Measurements from ENCODE around the gene CALY.

DNA sequence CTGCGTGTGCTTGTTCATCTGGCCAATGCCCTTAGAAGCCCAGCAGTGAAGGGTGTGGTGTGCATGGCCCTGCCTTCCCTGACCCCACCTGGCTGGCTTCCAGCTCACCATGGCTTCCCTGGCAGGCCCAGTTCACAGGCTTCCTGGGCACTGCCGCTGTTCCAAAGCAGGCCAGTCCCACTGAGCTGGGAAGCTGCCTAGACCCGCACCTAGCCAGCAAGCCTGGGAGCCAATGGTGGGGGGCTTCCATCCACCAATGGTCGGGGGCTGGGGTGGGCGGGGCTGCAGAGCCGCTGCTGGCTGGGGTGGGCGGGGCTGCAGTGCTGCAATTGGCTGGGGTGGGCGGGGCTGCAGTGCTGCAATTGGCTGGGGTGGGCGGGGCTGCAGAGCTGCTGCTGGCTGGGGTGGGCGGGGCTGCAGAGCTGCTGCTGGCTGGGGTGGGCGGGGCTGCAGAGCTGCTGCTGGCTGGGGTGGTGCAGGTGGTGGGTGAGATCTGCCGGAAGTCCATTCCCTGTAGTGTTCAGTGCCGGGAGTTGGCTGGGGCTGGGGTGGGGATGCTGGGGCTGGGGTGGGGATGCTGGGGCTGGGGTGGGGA lies 12.4 kb downstream of the CALY start:
- TF ChIP-seq, protein P1, sequence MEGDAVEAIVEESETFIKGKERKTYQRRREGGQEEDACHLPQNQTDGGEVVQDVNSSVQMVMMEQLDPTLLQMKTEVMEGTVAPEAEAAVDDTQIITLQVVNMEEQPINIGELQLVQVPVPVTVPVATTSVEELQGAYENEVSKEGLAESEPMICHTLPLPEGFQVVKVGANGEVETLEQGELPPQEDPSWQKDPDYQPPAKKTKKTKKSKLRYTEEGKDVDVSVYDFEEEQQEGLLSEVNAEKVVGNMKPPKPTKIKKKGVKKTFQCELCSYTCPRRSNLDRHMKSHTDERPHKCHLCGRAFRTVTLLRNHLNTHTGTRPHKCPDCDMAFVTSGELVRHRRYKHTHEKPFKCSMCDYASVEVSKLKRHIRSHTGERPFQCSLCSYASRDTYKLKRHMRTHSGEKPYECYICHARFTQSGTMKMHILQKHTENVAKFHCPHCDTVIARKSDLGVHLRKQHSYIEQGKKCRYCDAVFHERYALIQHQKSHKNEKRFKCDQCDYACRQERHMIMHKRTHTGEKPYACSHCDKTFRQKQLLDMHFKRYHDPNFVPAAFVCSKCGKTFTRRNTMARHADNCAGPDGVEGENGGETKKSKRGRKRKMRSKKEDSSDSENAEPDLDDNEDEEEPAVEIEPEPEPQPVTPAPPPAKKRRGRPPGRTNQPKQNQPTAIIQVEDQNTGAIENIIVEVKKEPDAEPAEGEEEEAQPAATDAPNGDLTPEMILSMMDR (IDR thresholded peaks at IDR 0.05) = no peak
- no peak for TF ChIP-seq POLR2AphosphoS5 (IDR thresholded peaks at IDR 0.05; ENCODE audit: insufficient read depth in 1 of 2, low read depth in 1 of 2)

All from vagina (tissue), 2 donors.